ENCODE data around the gene TBC1D8B. TPM values are rescaled to one million over a fixed set of nuclear protein-coding genes. Genes with fewer than 3 reads are reported as not detected.
"Not testable (repeated sequence)": the region's sequence is repeated elsewhere in the genome, so short reads cannot be mapped to it uniquely, and the experiment has no call there.

The TBC1D8B gene
- polyA plus RNA-seq (2013, experiment 1 of 2) = 0.60 TPM
- polyA plus RNA-seq (2013, experiment 2 of 2) = 0.64 TPM

DNA sequence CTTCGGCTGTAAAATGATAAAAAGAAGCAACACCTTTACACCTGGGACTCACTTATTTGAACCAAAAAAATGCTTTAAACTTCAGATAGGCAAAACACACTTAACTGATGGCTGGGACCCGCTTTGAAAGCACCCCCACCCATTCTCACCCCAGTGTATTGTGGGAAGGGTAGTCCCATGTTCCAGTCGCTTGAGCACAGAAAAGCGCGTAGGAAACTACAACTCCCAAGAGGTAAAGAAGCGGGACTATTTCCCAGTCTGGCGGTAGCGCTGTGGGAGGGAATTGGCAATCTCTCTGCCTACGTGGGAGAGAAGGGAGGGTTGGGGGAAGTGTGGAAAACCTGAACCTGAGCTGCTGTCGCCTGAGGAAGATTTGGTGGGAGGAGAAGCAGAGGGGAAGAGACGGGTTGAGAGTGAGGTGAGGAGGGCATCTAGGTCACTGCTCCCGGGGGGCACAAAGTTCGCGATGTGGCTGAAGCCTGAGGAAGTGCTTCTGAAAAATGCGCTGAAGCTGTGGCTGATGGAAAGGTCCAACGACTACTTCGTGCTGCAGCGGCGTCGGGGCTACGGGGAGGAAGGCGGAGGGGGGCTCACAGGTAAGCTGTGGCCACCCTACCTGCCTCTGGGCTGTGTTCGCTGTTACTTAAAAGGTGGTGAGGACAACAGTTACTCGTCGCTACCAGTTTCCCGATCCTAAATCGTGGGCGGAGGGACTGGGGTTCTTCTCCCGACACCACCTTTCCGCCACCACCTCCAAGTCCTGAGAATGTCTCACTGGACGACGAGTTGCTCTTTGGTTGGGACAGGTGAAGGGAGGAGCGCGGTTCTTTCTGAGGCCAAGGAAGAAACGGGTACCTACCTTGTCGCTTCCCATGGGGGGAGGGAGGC, at the start of gene TBC1D8B:
TSS of gene TBC1D8B (plus strand) at position 286 of the 888 bp plus-strand sequence. CDS start at position 467, 181 bp downstream.
- WGBS, 2 donors (ENCODE audit: extremely low coverage in 2 of 2, insufficient read length in 2 of 2, insufficient replicate concordance in 1 of 2) = no CpG with 5 or more reads among the region's 36 CpGs
- Histone ChIP-seq H3K9ac (ENCODE audit: low read depth, low read length, poor library complexity) (no peak within 1 kb of the TSS), H4K8ac (ENCODE audit: low read depth, low read length) (no peak within 1 kb of the TSS), H3K4me1 (ENCODE audit: control insufficient read depth in 2 of 2, insufficient read depth in 1 of 2, low read depth in 1 of 2, low read length in 2 of 2) (no peaks in the 10 kb centered on the region), H2BK5ac (ENCODE audit: low read length) (no peak within 1 kb of the TSS), H3K27me3 (ENCODE audit: control insufficient read depth in 3 of 3, insufficient read depth in 3 of 3, low read depth in 1 of 3, low read length in 3 of 3) (peaks cover 0 to 67% (median 21%) of the 10 kb centered on the region in 3 experiments), H2BK120ac (ENCODE audit: low read depth, low read length) (no peak within 1 kb of the TSS), H3K9me3 (replicated peaks in 1 of 2; ENCODE audit: control insufficient read depth in 2 of 2, insufficient read depth in 1 of 2, low read depth in 1 of 2, low read length in 2 of 2) (no peaks in the 10 kb centered on the region), H2AFZ (ENCODE audit: low read length) (peak within 1 kb of the TSS; percentile 85), H3K14ac (ENCODE audit: low read length) (no peak within 1 kb of the TSS), H4K91ac (ENCODE audit: low read depth, low read length, poor library complexity) (no peak within 1 kb of the TSS), H3K36me3 (replicated peaks in 1 of 2; ENCODE audit: control insufficient read depth in 2 of 2, insufficient read depth in 2 of 2, low read length in 2 of 2) (no peaks in the 10 kb centered on the region), H3K4me3 (ENCODE audit: low read length in 2 of 2) (peak within 1 kb of the TSS; percentile 51 to 91), H2AK5ac (ENCODE audit: low read depth, low read length) (no peak within 1 kb of the TSS), H3K79me1 (ENCODE audit: low read depth, low read length) (no peaks in the 10 kb centered on the region), H3K4ac (ENCODE audit: low read length) (no peak within 1 kb of the TSS), H3K4me2 (ENCODE audit: insufficient read depth, low read length, poor library complexity, severe bottlenecking) (peak within 1 kb of the TSS; percentile 56), H2BK12ac (ENCODE audit: low read length) (no peak within 1 kb of the TSS), H3K27ac (replicated peaks; ENCODE audit: low read length) (no peak within 1 kb of the TSS), H3K18ac (ENCODE audit: low read length) (peak within 1 kb of the TSS; percentile 71), H3K23ac (ENCODE audit: low read depth, low read length, poor library complexity) (no peak within 1 kb of the TSS), H2BK15ac (ENCODE audit: low read length) (no peak within 1 kb of the TSS)
- peak; percentile 67 for DNase-seq (ENCODE audit: low spot score)

DNA sequence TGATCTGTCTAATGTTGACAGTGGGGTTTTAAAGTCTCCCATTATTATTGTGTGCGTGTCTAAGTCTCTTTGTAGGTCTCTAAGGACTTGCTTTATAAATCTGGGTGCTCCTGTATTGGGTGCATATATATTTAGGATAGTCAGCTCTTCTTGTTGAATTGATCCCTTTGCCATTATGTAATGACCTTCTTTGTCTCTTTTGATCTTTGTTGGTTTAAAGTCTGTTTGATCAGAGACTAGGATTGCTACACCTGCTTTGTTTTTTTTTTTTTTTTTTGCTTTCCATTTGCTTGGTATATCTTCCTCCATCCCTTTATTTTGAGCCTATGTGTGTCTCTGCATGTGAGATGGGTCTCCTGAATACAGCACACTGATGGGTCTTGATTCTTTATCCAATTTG, 33.2 kb upstream of the TBC1D8B start:
- not testable (repeated sequence) for H3K27me3 ChIP-seq (ENCODE audit: control insufficient read depth in 3 of 3, insufficient read depth in 3 of 3, low read depth in 1 of 3, low read length in 3 of 3); DNase-seq (ENCODE audit: low spot score); H3K14ac ChIP-seq (ENCODE audit: low read length); H2BK120ac ChIP-seq (ENCODE audit: low read depth, low read length); H2BK15ac ChIP-seq (ENCODE audit: low read length); H3K23ac ChIP-seq (ENCODE audit: low read depth, low read length, poor library complexity); H4K8ac ChIP-seq (ENCODE audit: low read depth, low read length); H2BK5ac ChIP-seq (ENCODE audit: low read length); H3K4me1 ChIP-seq (ENCODE audit: control insufficient read depth in 2 of 2, insufficient read depth in 1 of 2, low read depth in 1 of 2, low read length in 2 of 2); H3K79me1 ChIP-seq (ENCODE audit: low read depth, low read length); H3K9ac ChIP-seq (ENCODE audit: low read depth, low read length, poor library complexity); H3K4me2 ChIP-seq (ENCODE audit: insufficient read depth, low read length, poor library complexity, severe bottlenecking); H3K18ac ChIP-seq (ENCODE audit: low read length); H3K36me3 ChIP-seq (replicated peaks in 1 of 2; ENCODE audit: control insufficient read depth in 2 of 2, insufficient read depth in 2 of 2, low read length in 2 of 2); H3K27ac ChIP-seq (replicated peaks; ENCODE audit: low read length); H4K91ac ChIP-seq (ENCODE audit: low read depth, low read length, poor library complexity); H3K4me3 ChIP-seq (ENCODE audit: low read length in 2 of 2); H2AFZ ChIP-seq (ENCODE audit: low read length); H3K4ac ChIP-seq (ENCODE audit: low read length); H2AK5ac ChIP-seq (ENCODE audit: low read depth, low read length); H3K9me3 ChIP-seq (replicated peaks in 1 of 2; ENCODE audit: control insufficient read depth in 2 of 2, insufficient read depth in 1 of 2, low read depth in 1 of 2, low read length in 2 of 2); H2BK12ac ChIP-seq (ENCODE audit: low read length)
- no CpG with 5 or more reads among the region's 1 CpG for WGBS, 2 donors (ENCODE audit: extremely low coverage in 2 of 2, insufficient read length in 2 of 2, insufficient replicate concordance in 1 of 2)

DNA sequence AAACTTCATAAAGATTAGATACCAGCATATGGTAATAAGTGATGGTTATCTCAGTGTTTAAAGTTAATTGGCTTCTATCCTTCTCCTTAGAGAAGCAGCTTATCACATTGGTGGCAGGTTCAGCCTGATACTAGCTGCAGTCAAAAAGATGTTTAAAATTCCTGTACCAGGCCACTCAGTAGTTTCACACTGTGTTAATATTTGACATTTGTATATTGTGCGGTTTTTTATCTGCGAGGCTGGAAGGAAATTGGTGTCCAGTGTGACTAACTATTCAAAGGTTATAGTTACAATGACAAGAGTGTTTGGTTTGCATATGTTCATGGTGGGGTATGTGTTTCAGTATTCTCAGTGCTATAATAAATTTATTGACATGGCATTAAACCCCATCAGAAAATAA, 27.5 kb upstream of the TBC1D8B start:
- DNase-seq (ENCODE audit: low spot score) = no peak
- H2BK15ac ChIP-seq (ENCODE audit: low read length) = no peak overlapping the region
- H4K91ac ChIP-seq (ENCODE audit: low read depth, low read length, poor library complexity) = no peak overlapping the region
- H3K4me2 ChIP-seq (ENCODE audit: insufficient read depth, low read length, poor library complexity, severe bottlenecking) = no peak overlapping the region
- no peak overlapping the region for H3K27ac ChIP-seq (replicated peaks; ENCODE audit: low read length)
- no CpG with 5 or more reads among the region's 2 CpGs for WGBS, 2 donors (ENCODE audit: extremely low coverage in 2 of 2, insufficient read length in 2 of 2, insufficient replicate concordance in 1 of 2)
- H3K9ac ChIP-seq (ENCODE audit: low read depth, low read length, poor library complexity) = no peak overlapping the region
- H3K14ac ChIP-seq (ENCODE audit: low read length) = no peak overlapping the region
- H2BK120ac ChIP-seq (ENCODE audit: low read depth, low read length) = no peak overlapping the region
- no peak overlapping the region for H2BK5ac ChIP-seq (ENCODE audit: low read length)
- no peak overlapping the region for H3K18ac ChIP-seq (ENCODE audit: low read length)
- no peak overlapping the region for H2AFZ ChIP-seq (ENCODE audit: low read length)
- no peak overlapping the region for H4K8ac ChIP-seq (ENCODE audit: low read depth, low read length)
- H3K9me3 ChIP-seq (replicated peaks in 1 of 2; ENCODE audit: control insufficient read depth in 2 of 2, insufficient read depth in 1 of 2, low read depth in 1 of 2, low read length in 2 of 2) = no peaks in the 10 kb centered on the region
- H3K4ac ChIP-seq (ENCODE audit: low read length) = no peak overlapping the region
- H3K23ac ChIP-seq (ENCODE audit: low read depth, low read length, poor library complexity) = no peak overlapping the region
- H2AK5ac ChIP-seq (ENCODE audit: low read depth, low read length) = no peak overlapping the region
- no peaks in the 10 kb centered on the region for H3K79me1 ChIP-seq (ENCODE audit: low read depth, low read length)
- H3K4me1 ChIP-seq (ENCODE audit: control insufficient read depth in 2 of 2, insufficient read depth in 1 of 2, low read depth in 1 of 2, low read length in 2 of 2) = no peaks in the 10 kb centered on the region
- H3K36me3 ChIP-seq (replicated peaks in 1 of 2; ENCODE audit: control insufficient read depth in 2 of 2, insufficient read depth in 2 of 2, low read length in 2 of 2) = no peaks in the 10 kb centered on the region
- H3K4me3 ChIP-seq (ENCODE audit: low read length in 2 of 2) = no peak overlapping the region
- no peak overlapping the region for H2BK12ac ChIP-seq (ENCODE audit: low read length)
- H3K27me3 ChIP-seq (ENCODE audit: control insufficient read depth in 3 of 3, insufficient read depth in 3 of 3, low read depth in 1 of 3, low read length in 3 of 3) = peaks cover 0 to 2% (median 0%) of the 10 kb centered on the region in 3 experiments

DNA sequence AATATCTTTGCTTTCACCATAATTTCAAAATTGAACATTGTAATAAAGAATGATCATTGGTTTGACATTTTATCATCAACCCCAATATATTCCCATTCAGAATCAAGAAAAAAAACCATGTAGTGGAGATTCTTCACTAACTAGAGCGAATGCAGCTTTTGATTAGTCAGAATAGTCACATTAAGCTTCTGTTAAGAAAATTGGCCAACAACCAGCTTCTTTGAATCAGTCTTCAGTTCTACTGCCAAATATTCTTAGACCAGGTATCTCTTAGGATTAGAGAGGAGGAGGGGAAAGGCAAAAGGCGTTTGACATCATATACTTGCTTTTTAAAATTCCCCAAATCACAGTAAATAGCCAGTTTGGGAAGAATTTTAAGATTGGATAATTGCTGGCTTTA, 22.2 kb upstream of the TBC1D8B start:
- no CpG with 5 or more reads among the region's 2 CpGs for WGBS, 2 donors (ENCODE audit: extremely low coverage in 2 of 2, insufficient read length in 2 of 2, insufficient replicate concordance in 1 of 2)

More for the DNA sequence above, 22.2 kb upstream of the TBC1D8B start:
- Histone ChIP-seq H2BK15ac (ENCODE audit: low read length) (no peak overlapping the region), H3K27ac (replicated peaks; ENCODE audit: low read length) (no peak overlapping the region), H2BK5ac (ENCODE audit: low read length) (no peak overlapping the region), H3K4me1 (ENCODE audit: control insufficient read depth in 2 of 2, insufficient read depth in 1 of 2, low read depth in 1 of 2, low read length in 2 of 2) (no peaks in the 10 kb centered on the region), H4K8ac (ENCODE audit: low read depth, low read length) (no peak overlapping the region), H3K4ac (ENCODE audit: low read length) (no peak overlapping the region), H3K4me2 (ENCODE audit: insufficient read depth, low read length, poor library complexity, severe bottlenecking) (no peak overlapping the region), H3K14ac (ENCODE audit: low read length) (no peak overlapping the region), H3K4me3 (ENCODE audit: low read length in 2 of 2) (no peak overlapping the region), H3K9ac (ENCODE audit: low read depth, low read length, poor library complexity) (no peak overlapping the region), H2BK12ac (ENCODE audit: low read length) (no peak overlapping the region), H2BK120ac (ENCODE audit: low read depth, low read length) (no peak overlapping the region), H3K27me3 (ENCODE audit: control insufficient read depth in 3 of 3, insufficient read depth in 3 of 3, low read depth in 1 of 3, low read length in 3 of 3) (peaks cover 0 to 18% (median 0%) of the 10 kb centered on the region in 3 experiments), H3K18ac (ENCODE audit: low read length) (no peak overlapping the region), H3K23ac (ENCODE audit: low read depth, low read length, poor library complexity) (no peak overlapping the region), H3K79me1 (ENCODE audit: low read depth, low read length) (no peaks in the 10 kb centered on the region), H4K91ac (ENCODE audit: low read depth, low read length, poor library complexity) (no peak overlapping the region), H3K9me3 (replicated peaks in 1 of 2; ENCODE audit: control insufficient read depth in 2 of 2, insufficient read depth in 1 of 2, low read depth in 1 of 2, low read length in 2 of 2) (no peaks in the 10 kb centered on the region), H2AFZ (ENCODE audit: low read length) (no peak overlapping the region), H3K36me3 (replicated peaks in 1 of 2; ENCODE audit: control insufficient read depth in 2 of 2, insufficient read depth in 2 of 2, low read length in 2 of 2) (no peaks in the 10 kb centered on the region), H2AK5ac (ENCODE audit: low read depth, low read length) (no peak overlapping the region)
- no peak for DNase-seq (ENCODE audit: low spot score)
